Measurements from ENCODE around the gene UPB1.

- TF ChIP-seq CTCF (IDR thresholded peaks at IDR 0.05), result no peak
- TF ChIP-seq POLR2A (IDR thresholded peaks at IDR 0.05), result no peak
- no peak for TF ChIP-seq POLR2AphosphoS5 (IDR thresholded peaks at IDR 0.05)
Observed at GRCh38 chr22:24494167-24494527, 985 bp upstream of the UPB1 start.
